Measurements from ENCODE around the gene POLR3G. TPM values are rescaled to one million over a fixed set of nuclear protein-coding genes. Genes with fewer than 3 reads are reported as not detected.

Gene POLR3G
- total RNA-seq, 1 experiment from 2014 or later = 13.6 TPM

DNA sequence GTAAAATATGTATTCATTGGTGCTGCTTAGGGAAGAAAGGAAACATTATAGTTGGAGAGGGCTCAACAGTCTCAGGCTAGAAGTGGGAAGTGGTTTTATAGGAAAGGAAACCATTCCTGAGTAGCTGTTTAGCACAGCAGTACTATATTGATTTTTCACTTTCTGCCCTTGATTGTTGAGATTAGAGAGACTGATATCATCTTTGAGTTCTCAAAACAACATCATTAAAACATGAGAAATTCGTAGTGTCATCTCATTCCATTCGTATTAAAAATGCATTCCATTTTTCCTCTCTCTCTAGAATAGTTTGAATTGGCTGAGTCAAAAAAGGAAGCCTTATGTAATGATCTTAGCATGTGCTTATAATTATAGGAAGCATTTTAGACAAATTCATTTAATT, 14.1 kb downstream of the POLR3G start:
- Mint-ChIP-seq H3K4me1 (ENCODE audit: insufficient read depth, unreplicated experiment) (no peaks in the 10 kb centered on the region), H3K27ac (ENCODE audit: low read depth, unreplicated experiment) (no peak overlapping the region), H3K4me3 (ENCODE audit: unreplicated experiment) (no peak overlapping the region), H3K27me3 (ENCODE audit: insufficient read depth, unreplicated experiment) (no peaks in the 10 kb centered on the region), H3K36me3 (ENCODE audit: insufficient read depth, unreplicated experiment) (peaks cover 6% of the 10 kb centered on the region), H3K9me3 (ENCODE audit: unreplicated experiment) (no peaks in the 10 kb centered on the region)
- BruUV-seq (replicated peaks) = no TSS peak
- TF ChIP-seq, protein P1, sequence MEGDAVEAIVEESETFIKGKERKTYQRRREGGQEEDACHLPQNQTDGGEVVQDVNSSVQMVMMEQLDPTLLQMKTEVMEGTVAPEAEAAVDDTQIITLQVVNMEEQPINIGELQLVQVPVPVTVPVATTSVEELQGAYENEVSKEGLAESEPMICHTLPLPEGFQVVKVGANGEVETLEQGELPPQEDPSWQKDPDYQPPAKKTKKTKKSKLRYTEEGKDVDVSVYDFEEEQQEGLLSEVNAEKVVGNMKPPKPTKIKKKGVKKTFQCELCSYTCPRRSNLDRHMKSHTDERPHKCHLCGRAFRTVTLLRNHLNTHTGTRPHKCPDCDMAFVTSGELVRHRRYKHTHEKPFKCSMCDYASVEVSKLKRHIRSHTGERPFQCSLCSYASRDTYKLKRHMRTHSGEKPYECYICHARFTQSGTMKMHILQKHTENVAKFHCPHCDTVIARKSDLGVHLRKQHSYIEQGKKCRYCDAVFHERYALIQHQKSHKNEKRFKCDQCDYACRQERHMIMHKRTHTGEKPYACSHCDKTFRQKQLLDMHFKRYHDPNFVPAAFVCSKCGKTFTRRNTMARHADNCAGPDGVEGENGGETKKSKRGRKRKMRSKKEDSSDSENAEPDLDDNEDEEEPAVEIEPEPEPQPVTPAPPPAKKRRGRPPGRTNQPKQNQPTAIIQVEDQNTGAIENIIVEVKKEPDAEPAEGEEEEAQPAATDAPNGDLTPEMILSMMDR (IDR thresholded peaks at IDR 0.05; ENCODE audit: unreplicated experiment) = no peak
- no peak for DNase-seq (ENCODE audit: unreplicated experiment)
- intact Hi-C loops (cut with micrococcal nuclease) = no loop called here
- ChIA-PET POLR2A (interaction anchor here (0.6 to 0.8 kb wide), 2 partner anchors 14 kb away, joined by 3 read pairs; partner anchors contain the start of genes MBLAC2 and POLR3G), CTCF (interaction anchor here (1.0 kb wide), 1 partner anchor 14 kb away, joined by 3 read pairs; the partner anchor contains the start of genes MBLAC2 and POLR3G)

DNA sequence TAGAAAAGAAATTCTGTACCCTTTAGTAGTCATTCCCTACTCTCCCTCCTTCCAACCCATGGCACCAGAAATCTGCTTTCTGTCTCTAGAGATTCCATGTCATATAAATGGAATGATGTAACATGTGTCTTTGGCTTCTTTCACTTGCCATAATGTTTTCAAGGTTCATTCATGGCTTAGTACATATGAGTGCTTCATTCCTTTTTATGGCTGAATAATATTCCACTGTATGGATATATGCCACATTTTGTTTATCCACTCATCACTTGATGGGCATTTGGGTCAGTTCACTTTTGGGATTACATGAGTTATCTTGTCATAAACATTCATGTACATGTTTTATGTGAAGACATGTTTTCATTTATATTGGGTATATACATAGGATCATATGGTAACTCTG, 19.4 kb downstream of the POLR3G start:
- Mint-ChIP-seq H3K36me3 (ENCODE audit: insufficient read depth, unreplicated experiment) (peaks cover 10% of the 10 kb centered on the region), H3K4me1 (ENCODE audit: insufficient read depth, unreplicated experiment) (no peaks in the 10 kb centered on the region), H3K4me3 (ENCODE audit: unreplicated experiment) (no peak overlapping the region), H3K27ac (ENCODE audit: low read depth, unreplicated experiment) (no peak overlapping the region), H3K27me3 (ENCODE audit: insufficient read depth, unreplicated experiment) (no peaks in the 10 kb centered on the region), H3K9me3 (ENCODE audit: unreplicated experiment) (no peaks in the 10 kb centered on the region)
- POLR2A ChIA-PET = no interaction called here
- DNase-seq (ENCODE audit: unreplicated experiment) = no peak
- CTCF ChIA-PET = no interaction called here
- TF ChIP-seq, protein P1 (IDR thresholded peaks at IDR 0.05; ENCODE audit: unreplicated experiment) = no peak
- intact Hi-C loops (cut with micrococcal nuclease) = no loop called here
- no TSS peak for BruUV-seq (replicated peaks)

DNA sequence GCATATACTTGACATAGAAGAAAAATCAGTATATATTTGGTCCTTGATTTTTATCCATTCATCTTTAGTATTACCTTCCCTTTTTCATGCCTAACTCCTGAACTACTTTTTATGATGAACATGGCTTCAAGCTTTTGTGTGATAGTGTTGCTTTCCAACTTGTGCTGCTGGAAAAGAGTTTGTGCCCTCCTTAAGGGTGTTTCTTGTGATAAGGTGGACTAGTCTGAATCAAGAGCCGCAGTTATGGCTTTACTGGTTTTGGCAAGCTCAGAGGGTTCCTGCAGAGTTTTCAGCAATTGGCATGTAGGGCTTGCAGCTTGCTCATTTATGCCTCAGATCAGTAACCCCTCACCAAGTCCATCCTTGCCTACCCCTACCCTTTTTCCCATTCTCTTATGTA, 20.5 kb downstream of the POLR3G start:
- ChIA-PET CTCF (no interaction called here), POLR2A (no interaction called here)
- intact Hi-C loops (cut with micrococcal nuclease) = no loop called here
- Mint-ChIP-seq H3K4me3 (ENCODE audit: unreplicated experiment) (no peak overlapping the region), H3K27ac (ENCODE audit: low read depth, unreplicated experiment) (no peak overlapping the region), H3K36me3 (ENCODE audit: insufficient read depth, unreplicated experiment) (peaks cover 12% of the 10 kb centered on the region), H3K27me3 (ENCODE audit: insufficient read depth, unreplicated experiment) (no peaks in the 10 kb centered on the region), H3K4me1 (ENCODE audit: insufficient read depth, unreplicated experiment) (no peaks in the 10 kb centered on the region), H3K9me3 (ENCODE audit: unreplicated experiment) (no peaks in the 10 kb centered on the region)
- TF ChIP-seq, protein P1 (IDR thresholded peaks at IDR 0.05; ENCODE audit: unreplicated experiment) = no peak
- no peak for DNase-seq (ENCODE audit: unreplicated experiment)
- no TSS peak for BruUV-seq (replicated peaks)

DNA sequence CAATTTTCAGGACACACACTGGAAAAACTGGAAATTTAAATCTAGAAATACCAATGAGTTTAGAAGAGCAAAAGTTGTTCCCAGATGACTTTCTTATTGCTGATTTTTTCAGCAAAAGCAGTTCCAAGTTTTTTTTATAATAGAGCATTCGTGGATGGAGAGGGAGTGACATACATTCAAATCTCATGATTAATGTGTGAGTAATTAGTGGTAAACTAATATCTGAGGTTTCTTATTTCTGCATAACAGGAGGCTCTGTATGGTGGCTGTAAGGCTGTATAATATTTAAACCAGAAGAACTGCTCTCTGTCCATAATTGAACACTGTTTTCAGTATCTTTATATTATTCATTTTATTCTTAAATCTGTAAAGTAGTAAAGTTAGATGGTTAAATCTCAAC, 28.9 kb downstream of the POLR3G start:
- Mint-ChIP-seq H3K4me3 (ENCODE audit: unreplicated experiment) (no peak overlapping the region), H3K4me1 (ENCODE audit: insufficient read depth, unreplicated experiment) (no peaks in the 10 kb centered on the region), H3K9me3 (ENCODE audit: unreplicated experiment) (no peaks in the 10 kb centered on the region), H3K27ac (ENCODE audit: low read depth, unreplicated experiment) (no peak overlapping the region), H3K36me3 (ENCODE audit: insufficient read depth, unreplicated experiment) (peaks cover 16% of the 10 kb centered on the region), H3K27me3 (ENCODE audit: insufficient read depth, unreplicated experiment) (no peaks in the 10 kb centered on the region)
- CTCF ChIA-PET = interaction anchor here (0.6 to 1.4 kb wide), 2 partner anchors 25 to 66 kb away, joined by 3 to 5 read pairs; no protein-coding TSS in a partner anchor
- DNase-seq (ENCODE audit: unreplicated experiment) = no peak
- intact Hi-C loops (cut with micrococcal nuclease) = no loop called here
- POLR2A ChIA-PET = interaction anchor here (0.7 to 2.0 kb wide), 4 partner anchors 18 to 1075 kb away, joined by 3 to 7 read pairs (median 6); partner anchors contain the start of genes LYSMD3, MBLAC2 and POLR3G
- no TSS peak for BruUV-seq (replicated peaks)
- TF ChIP-seq, protein P1 (IDR thresholded peaks at IDR 0.05; ENCODE audit: unreplicated experiment) = no peak

Measured in MCF 10A (cell line).